ENCODE results near the gene SLC2A4RG. TPM values are rescaled to one million over a fixed set of nuclear protein-coding genes. Genes with fewer than 3 reads are reported as not detected.
A peak's percentile ranks its signal among the peaks of the same experiment; 100 is the strongest.

SLC2A4RG gene
- total and polyA plus RNA-seq, 2 of the 13 experiments (the other 11 are each of a cell fraction or from before 2014, with no cell fraction given), result 91.4 to 95.9 TPM

DNA sequence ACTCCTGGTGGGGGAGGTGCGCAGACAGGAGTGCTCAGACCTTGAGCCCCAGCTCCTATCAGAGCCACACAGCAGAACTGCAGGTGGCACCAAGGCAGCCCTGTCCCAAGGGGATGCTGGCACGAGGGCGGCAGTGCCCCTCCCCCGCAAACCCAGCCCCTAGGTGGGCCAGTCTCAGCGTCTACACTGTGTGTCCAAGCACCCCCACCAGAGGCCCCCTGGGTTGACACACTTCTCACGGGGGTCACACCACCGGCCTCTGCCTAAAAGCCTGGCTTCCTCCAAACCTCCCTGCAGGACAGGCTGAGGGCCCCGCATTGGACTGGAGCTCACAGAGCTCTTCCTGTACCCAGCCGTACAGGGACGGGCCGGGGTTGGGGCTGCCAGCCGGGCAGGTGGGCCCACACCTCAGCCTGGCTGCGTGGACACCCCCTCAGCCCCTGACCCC lies 8.1 kb downstream of the SLC2A4RG start:
- ChIA-PET CTCF (ENCODE audit: low intra/inter-chr PET ratio, low total read pairs) (no interaction called here), POLR2A (interaction anchor here (1.0 to 5.1 kb wide), 3 partner anchors 10 to 209 kb away, joined by 3 to 28 read pairs (median 4); partner anchors contain the start of genes ARFRP1, LIME1, SLC2A4RG and UCKL1)
- no TSS peak for BruUV-seq (replicated peaks)
- ATAC-seq (peak; percentile 44), DNase-seq (ENCODE audit: low spot score) (no peak), FAIRE-seq (no peak)
- Histone ChIP-seq H3K27ac (ENCODE audit: extremely low read length, insufficient read depth, low read length) (peak overlapping the region; percentile 13), H3K79me2 (ENCODE audit: insufficient read depth, low read length) (no peaks in the 10 kb centered on the region), H3K9ac (ENCODE audit: insufficient read depth, low read depth, low read length) (no peak overlapping the region), H3K4me1 (ENCODE audit: insufficient read depth, low read length) (peaks cover 70% of the 10 kb centered on the region), H3K27me3 (ENCODE audit: control insufficient read depth in 1 of 2, insufficient read depth in 2 of 2, low read length in 2 of 2) (no peaks in the 10 kb centered on the region), H3K36me3 (replicated peaks in 1 of 2; ENCODE audit: control insufficient read depth in 1 of 2, insufficient read depth in 2 of 2, low read length in 2 of 2) (peaks cover 11 to 12% of the 10 kb centered on the region in 2 experiments; a peak in 4 of 5 replicates), H4K20me1 (ENCODE audit: insufficient read depth, low read length) (no peaks in the 10 kb centered on the region), H3K4me2 (ENCODE audit: low read depth, low read length) (peak overlapping the region; percentile 44), H2AFZ (ENCODE audit: low read length) (no peak overlapping the region), H3K9me3 (ENCODE audit: low read length) (no peaks in the 10 kb centered on the region), H3K4me3 (replicated peaks in 1 of 3; ENCODE audit: insufficient read depth in 1 of 3, low read depth in 2 of 3, low read length in 3 of 3) (peak overlapping the region in 2 of 3 experiments; percentile 17 to 47; a peak in 1 of 6 replicates)
- in situ Hi-C loops (cut with HindIII; ENCODE audit: extremely low pct_ligation_motif_present, low pct_unique_long_range_greater_than_20kb) (no loop called here), intact Hi-C loops (cut with micrococcal nuclease; ENCODE audit: unreplicated experiment) (loop anchor here (10.0 kb wide), 1 partner anchor 117 kb away; the partner anchor contains the start of genes ABHD16B and TPD52L2)
- WGBS (ENCODE audit: low lambda C conversion rate), result 11% methylated on average over 6 of the region's 13 CpGs
- no peak for TF ChIP-seq PPARG (CRISPR knock-in tag; conservative IDR thresholded peaks at IDR 0.05)
- no peak for TF ChIP-seq MEIS2 (CRISPR knock-in tag; IDR thresholded peaks at IDR 0.05)
- no peak for TF ChIP-seq ZNF331 (CRISPR knock-in tag; IDR thresholded peaks at IDR 0.05)
- TF ChIP-seq FOXO1 (CRISPR knock-in tag; IDR thresholded peaks at IDR 0.05), result no peak
- no peak for TF ChIP-seq AHR (CRISPR knock-in tag; IDR thresholded peaks at IDR 0.05)
- TF ChIP-seq NFE2L1 (CRISPR knock-in tag; IDR thresholded peaks at IDR 0.05; ENCODE audit: borderline replicate concordance), result no peak
- TF ChIP-seq ZNF547 (CRISPR knock-in tag; IDR thresholded peaks at IDR 0.05), result no peak
- TF ChIP-seq ZNF83 (CRISPR knock-in tag; IDR thresholded peaks at IDR 0.05; ENCODE audit: borderline replicate concordance), result no peak
- TF ChIP-seq, protein P1, sequence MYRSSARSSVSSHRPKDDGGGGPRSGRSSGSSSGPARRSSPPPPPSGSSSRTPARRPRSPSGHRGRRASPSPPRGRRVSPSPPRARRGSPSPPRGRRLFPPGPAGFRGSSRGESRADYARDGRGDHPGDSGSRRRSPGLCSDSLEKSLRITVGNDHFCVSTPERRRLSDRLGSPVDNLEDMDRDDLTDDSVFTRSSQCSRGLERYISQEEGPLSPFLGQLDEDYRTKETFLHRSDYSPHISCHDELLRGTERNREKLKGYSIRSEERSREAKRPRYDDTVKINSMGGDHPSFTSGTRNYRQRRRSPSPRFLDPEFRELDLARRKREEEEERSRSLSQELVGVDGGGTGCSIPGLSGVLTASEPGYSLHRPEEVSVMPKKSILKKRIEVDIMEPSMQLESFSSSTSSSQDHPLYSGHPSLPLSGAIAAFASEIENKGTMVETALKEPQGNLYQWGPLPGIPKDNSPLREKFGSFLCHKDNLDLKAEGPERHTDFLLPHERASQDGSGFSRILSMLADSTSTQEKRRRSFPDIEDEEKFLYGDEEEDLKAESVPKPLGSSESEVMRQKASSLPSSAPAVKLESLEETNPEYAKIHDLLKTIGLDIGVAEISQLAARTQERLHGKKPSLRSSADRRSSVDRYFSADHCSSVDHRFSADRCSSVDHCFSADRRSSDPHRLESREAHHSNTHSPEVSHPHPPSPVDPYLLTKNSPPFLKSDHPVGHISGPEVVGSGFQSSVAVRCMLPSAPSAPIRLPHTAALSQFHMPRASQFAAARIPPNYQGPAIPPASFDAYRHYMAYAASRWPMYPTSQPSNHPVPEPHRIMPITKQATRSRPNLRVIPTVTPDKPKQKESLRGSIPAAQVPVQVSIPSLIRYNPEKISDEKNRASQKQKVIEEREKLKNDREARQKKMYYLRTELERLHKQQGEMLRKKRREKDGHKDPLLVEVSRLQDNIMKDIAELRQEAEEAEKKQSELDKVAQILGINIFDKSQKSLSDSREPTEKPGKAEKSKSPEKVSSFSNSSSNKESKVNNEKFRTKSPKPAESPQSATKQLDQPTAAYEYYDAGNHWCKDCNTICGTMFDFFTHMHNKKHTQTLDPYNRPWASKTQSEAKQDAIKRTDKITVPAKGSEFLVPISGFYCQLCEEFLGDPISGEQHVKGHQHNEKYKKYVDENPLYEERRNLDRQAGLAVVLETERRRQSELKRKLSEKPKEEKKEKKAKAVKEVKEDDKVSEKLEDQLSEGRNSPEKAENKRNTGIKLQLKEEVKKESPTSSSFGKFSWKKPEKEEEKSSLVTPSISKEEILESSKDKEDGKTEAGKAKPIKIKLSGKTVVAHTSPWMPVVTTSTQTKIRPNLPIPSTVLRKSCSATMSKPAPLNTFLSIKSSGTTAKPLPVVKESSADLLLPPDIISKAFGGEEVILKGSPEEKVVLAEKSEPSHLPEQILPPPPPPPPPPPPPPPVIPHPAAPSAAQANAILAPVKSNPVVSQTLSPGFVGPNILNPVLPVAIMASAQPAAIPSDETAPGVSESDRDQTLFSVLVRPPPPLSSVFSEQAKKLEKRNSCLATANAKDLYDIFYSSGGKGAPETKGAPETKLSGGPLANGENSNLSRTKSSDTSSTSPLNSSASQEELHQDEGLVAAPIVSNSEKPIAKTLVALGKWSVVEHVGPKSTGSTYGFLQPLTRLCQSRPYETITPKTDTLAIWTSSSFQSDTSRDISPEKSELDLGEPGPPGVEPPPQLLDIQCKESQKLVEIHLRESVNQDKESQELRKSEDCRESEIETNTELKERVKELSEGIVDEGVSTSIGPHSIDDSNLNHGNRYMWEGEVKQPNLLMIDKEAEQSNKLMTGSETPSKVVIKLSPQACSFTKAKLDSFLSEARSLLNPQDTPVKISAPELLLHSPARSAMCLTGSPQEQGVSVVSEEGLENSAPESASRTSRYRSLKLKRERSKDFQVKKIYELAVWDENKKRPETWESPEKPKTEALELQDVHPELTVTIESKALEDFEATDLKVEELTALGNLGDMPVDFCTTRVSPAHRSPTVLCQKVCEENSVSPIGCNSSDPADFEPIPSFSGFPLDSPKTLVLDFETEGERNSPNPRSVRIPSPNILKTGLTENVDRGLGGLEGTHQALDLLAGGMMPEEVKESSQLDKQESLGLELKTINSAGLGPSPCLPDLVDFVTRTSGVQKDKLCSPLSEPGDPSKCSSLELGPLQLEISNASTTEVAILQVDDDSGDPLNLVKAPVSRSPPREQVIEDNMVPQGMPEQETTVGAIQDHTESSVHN (CRISPR knock-in tag; IDR thresholded peaks at IDR 0.05), result no peak
- TF ChIP-seq NBN (conservative IDR thresholded peaks at IDR 0.05), result no peak
- no peak for TF ChIP-seq KDM5B (CRISPR knock-in tag; IDR thresholded peaks at IDR 0.05; ENCODE audit: borderline replicate concordance)
- peak; percentile 63; the same call in 1 of the 2 replicates for TF ChIP-seq NRL (CRISPR knock-in tag; IDR thresholded peaks at IDR 0.05; ENCODE audit: borderline replicate concordance)
- no peak for TF ChIP-seq GFI1 (CRISPR knock-in tag; IDR thresholded peaks at IDR 0.05; ENCODE audit: borderline replicate concordance)
- no peak for TF ChIP-seq NCOA2 (CRISPR knock-in tag; IDR thresholded peaks at IDR 0.05)
- TF ChIP-seq ATRX (CRISPR knock-in tag; IDR thresholded peaks at IDR 0.05; ENCODE audit: borderline replicate concordance), result no peak
- TF ChIP-seq ZNF710 (CRISPR knock-in tag; IDR thresholded peaks at IDR 0.05; ENCODE audit: borderline replicate concordance), result no peak

Measured in HepG2 (cell line).